ENCODE results near the gene NEDD4L.

NEDD4L gene

GRCh38 chr18:58389745-58390144 is 345.7 kb downstream of the NEDD4L start:
- DNase-seq, result no peak

DNA sequence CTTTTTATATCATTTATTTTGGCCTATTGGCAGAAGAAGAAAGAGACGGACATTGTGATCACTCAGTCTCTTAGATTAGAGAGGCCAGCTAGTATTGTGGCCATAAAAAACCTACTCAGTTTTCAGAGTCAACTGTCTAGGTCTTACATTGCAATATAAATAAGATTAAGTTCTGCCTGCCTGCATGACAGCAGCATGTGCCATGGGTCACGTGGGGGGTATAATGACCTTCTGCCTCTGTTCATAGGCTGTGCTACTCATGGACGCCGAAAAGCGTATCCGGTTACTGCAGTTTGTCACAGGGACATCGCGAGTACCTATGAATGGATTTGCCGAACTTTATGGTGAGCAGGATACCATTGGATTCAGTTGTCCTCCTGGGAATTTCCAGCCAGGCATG is 346.4 kb downstream of the NEDD4L start:
- DNase-seq, result no peak

DNA sequence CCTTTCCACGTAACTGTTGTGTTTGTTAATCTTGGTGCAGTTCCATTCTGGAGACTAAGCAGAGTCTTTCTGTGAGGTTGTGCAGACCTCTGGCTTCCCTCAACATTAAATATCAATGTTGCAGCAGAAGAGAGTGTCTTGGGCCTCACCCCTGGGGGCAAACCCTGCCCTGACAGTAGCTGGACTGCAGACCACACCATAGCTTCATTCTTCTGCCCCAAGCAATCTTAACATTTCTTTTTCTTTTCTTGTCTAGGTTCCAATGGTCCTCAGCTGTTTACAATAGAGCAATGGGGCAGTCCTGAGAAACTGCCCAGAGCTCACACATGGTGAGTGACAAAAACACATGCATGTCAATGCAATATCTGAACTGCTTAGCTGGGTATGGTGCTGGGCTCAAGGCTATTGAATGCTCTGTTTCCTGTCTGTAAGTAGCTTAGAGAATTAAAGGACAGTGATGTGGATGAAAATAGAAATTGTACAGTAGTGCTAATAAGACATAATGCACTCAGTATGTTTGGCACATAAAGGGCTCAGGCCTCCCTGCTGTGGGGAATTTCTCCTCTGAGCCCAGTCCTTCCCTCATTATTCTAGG is 347.3 kb downstream of the NEDD4L start:
- DNase-seq, result no peak

GRCh38 chr18:58391932-58392323 is 347.9 kb downstream of the NEDD4L start:
- DNase-seq, result no peak

DNA sequence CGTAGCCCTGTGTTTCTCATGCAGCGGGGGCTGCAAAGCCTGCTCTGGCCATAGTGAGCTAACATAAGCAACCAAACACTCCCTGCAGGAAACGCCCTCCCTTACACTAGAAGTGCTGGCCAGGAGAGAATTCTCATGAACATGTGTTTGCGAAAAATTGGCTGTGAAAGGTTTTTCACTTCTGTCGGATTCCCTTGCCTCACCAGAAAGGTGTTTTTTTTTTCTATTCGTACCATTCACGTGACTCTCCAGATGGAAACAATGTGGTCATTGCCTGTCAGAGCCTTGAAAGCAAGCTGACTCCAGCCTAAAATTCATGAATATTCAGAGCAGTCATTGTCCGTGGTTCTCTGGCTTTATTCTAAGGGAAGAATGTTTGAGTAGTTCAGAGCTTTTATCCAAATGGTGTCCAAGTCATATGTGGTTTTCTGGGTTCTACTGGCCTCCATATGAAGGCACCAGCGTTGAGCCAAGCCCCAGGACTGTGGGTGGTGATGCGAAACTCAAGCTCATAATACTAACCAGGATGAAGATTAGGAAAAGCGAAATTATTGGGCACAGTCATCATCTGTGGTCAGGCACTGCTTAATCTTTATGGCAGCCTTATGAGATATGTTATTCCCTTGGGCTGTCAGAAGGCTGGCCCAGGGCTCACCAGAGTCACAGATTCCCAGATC is 348.4 kb downstream of the NEDD4L start:
- DNase-seq, result no peak

DNA sequence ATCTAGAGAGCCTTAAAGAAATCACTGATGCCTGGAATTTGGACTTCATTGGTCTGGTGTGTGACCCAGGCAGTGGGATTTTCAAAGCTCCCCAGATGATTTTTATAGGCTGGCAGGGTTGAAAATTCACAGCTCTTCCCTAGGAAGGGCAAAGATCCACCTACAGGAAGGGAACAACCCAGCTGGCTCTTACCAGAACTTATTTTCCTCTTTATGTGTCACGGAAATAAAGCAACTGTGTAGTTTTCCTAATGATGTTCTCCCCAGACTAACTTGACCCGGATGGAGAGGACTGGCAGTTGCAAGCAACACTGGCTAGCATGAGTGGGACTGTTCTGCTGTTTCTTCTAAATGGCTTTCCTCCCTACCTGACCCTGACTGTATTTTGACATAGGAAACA is 349.3 kb downstream of the NEDD4L start:
- DNase-seq, result no peak

- DNase-seq, result no peak
Observed at GRCh38 chr18:58394046-58394445, 350.0 kb downstream of the NEDD4L start.

DNA sequence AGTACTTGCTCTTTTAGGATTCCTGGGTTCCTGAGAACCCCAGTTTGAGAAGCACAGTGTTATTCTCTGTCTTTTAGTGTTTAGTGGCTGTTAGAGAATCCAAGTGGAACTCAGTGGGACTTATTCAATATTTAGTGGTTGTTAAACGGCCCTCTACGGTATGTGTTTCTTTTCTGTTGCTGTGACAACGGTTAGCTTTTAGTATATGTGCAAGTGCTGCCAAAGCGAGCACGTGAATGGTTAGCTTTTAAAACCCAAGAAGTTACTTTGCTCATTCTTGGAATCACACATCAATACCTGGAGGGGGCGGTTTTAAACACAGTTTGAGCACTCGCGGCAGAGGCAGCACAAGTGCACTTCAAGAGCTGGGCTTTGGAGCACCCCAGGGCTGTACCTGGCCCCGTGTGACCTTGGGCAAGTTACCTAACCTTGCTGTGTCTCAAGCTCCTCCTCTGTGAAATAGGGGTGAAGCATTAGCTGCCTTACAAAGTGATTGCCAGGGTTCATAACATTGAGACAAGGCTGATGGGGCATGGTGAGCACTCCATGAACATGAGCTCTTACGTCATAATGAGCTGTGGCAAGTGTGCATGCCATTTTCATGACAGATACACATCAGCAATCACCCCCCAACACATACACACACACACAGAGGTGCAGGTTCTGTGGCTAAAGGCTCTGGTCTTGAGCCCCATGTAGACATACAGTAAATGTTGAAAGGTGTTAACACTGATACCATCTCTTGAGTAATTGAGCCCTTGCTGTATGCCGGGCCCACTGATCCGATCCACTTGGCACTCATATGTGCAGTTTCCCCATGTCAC is 350.8 kb downstream of the NEDD4L start:
- DNase-seq, result no peak

DNA sequence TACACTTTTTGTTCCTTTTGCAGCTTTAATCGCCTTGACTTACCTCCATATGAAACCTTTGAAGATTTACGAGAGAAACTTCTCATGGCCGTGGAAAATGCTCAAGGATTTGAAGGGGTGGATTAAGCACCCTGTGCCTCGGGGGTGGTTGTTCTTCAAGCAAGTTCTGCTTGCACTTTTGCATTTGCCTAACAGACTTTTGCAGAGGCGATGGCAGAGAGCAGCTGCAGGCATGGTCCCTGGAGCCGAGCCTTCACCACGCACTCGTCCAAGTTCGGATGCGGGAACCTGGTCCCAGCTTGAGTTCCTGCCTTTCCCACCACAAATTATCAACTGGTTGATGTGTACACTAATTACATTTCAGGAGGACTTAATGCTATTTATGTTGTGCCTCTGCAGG is 352.1 kb downstream of the NEDD4L start:
- no peak for DNase-seq

DNA sequence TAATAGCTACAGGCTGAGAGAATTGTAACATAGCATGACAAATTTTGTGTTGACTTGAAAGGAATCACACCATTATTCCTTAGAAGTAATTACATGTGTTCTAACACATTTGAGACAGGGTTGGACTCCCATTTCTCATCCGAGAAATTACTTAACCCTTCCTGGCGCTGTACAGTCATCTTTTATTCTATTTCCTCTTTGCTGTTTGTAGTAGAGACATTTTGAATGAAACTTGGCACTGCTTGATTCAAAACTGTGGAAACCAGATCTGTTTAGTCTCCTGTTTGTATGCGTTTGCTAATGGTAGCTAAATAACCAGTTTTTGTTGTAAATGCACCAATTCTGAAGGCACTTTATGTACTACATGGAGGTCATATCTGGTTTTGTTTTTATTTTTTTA is 352.9 kb downstream of the NEDD4L start:
- no peak for DNase-seq

GRCh38 chr18:58397385-58398132 is 353.5 kb downstream of the NEDD4L start:
- no peak for DNase-seq

DNA sequence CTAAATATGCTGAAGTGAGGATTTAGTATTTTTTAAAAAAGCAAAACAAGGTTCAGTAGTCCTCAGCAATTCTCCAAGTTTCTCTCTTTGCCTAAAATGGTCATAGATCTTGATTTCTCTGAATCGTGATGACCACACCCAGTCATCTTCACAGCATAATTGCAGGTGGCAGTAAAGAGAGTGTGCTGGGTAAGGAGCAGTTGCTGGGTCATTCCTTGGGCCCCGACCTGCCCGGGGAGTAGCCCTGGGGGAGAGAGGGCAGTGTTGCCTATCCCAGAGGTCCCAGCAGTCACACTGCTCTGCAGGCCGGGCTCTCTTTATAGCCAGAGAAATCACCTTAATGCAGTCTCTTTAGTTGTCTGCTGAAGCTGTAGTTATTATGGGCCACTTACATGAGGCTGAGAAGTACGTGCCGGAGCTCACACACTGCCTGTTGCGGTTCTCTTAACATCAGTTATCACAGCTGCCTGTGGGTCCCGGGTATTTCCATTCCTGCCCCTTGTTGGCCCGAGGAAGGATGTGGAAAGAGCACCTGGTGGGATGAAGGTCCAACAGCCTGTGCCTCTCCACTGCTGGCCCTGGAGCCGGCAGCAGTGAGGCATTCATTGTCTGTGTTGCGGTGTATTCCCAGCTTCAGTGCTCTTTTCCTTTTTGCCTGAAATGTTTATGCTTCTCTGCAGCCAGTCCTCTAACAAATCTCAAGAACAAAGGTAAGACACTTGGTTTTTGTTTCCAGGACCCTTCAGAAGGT is 354.8 kb downstream of the NEDD4L start:
- DNase-seq, result no peak

DNA sequence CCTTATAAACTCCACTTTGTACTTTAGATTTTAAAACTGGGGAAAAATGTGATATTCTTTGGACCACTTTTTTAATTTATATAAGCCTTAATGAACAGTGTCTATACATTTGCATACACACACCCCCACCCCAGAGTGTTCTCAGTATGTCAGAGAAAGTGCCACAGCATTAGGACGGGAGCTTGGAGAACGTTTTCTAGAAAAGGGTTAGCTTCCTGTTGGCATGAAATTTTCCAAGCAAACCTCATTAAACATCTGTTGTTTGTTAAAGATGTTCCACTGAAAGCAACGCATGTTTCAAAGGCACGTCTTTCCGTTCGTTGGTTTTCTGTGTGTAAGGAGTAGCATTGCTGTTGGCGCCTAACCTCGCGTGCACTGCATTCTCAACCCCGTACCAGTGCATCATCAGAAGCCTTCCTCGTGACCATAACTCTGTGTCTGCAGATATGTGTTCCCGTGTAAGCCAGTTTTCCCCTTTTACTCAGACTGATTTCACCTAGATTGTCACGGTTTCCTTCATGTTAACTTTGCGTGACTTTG is 356.4 kb downstream of the NEDD4L start:
- DNase-seq, result no peak

- DNase-seq, result no peak
Observed at GRCh38 chr18:58401191-58401590, 357.2 kb downstream of the NEDD4L start.

DNA sequence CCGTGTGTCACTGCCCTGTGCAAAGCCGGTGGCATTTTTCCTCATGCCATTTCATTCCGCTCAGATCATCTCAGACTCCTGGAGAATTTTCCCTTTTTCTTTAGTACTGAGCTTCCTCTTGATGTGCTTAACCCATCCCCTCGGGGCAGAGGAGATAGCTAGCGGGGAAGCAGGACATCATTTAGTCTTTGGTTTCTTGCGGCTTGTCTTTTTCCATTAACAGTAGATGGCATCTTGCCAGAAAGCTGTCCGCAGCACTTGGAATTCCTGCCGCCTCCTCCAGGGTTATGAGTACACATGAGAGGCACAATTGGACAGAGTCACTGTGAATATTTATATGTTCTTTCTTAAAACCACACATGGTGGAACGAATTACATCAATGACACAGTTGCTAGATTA is 358.2 kb downstream of the NEDD4L start:
- DNase-seq, result no peak

- DNase-seq, result no peak
Observed at GRCh38 chr18:58402951-58403702, 359.1 kb downstream of the NEDD4L start.

DNA sequence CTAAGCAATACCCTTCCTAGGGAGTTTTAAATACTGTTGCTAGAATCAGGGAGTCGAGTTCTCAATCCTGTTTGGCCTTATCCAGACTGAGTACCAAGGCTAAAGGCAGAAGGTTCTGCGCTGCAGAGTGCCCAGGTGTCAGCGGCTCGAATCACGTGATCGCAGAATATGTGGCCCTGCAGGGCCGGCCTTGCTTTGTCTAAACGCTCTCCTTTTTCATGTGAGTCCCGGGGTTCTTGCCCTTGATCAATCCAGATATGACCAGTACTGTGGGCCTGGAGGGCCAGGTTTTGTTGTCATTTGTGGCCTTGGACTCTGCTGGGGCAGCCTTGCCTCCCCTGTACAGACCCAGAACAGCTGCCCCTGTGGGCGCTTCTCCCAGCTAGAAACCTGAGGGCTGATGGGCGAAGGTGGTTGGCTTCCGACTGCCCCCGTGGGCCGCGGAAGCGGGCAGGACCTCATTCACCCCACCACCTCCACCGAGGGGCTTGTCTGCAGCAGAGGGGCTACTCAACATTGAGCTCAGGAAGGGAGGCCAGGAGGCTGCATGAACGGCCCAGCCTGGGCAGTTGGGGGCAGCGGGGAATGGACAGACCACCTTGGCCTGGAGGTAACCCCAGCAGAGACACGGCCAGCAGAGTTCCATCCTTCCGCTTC is 359.9 kb downstream of the NEDD4L start:
- DNase-seq, result no peak

- no peak for DNase-seq
Observed at GRCh38 chr18:58405107-58405898, 361.3 kb downstream of the NEDD4L start.

GRCh38 chr18:58407263-58407648 is 363.2 kb downstream of the NEDD4L start:
- DNase-seq, result no peak
